KOPT-K1 (cell line): Measurements from ENCODE around the gene ARHGAP23.

ENCODE experiments used
- H3K27ac ChIP-seq: fragments of 200-600 bp; sonication (generic); 2 replicates; pipeline ENCODE4 v1.5.1; 2016; ENCODE audit warnings: antibody characterized with exemption, mild to moderate bottlenecking, low read depth, low read length; ENCODE audit not compliant: poor library complexity, severe bottlenecking
- H3K36me3 ChIP-seq: fragments of 200-600 bp; sonication (generic); 2 replicates; pipeline ENCODE4 v1.5.1; 2017; ENCODE audit warnings: antibody characterized with exemption, mild to moderate bottlenecking, low read length, moderate library complexity; ENCODE audit not compliant: insufficient read depth
- H3K9me3 ChIP-seq: fragments of 200-600 bp; sonication (generic); 2 replicates; pipeline ENCODE4 v1.5.1; 2017; ENCODE audit warnings: antibody characterized with exemption, low read length, mild to moderate bottlenecking; ENCODE audit not compliant: insufficient read depth, poor library complexity, severe bottlenecking

The ARHGAP23 gene

DNA sequence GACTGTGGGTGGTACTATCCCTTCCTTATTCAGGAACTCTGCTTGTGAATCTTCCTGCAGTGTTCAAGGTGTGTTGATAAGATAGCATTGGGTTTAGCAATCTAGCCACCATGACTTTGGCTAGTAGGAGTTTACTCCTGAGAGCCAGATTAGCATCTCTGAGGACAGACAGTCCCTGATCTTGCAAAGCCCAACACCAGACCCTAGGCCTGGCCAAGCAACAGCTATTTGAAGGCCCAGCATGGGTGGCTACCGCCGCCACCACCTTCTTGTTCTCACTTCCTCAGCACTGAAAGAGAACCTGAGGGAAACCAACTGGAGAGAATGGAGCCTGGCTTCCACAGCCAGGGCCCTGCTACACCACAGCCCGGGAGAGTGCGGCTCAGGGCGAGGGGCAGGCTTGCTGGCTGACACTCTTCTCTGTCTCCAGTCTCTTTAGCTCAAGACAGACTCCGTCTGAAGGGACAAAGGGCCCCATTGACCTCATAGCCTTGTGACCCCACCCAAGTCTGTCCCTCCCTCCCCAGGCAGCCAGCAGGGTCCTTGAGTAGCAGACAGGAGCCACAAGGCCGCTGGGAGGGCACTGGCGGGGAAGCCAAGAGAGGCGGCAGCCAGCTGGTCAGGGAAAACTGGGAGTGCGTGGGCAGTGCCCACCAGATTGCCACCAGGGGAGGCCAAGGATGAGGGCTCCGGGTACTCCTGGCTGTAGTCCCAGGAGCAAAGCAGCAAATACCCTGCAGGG, 10.9 kb upstream of the ARHGAP23 start:
- Histone ChIP-seq H3K9me3 (no peaks in the 10 kb centered on the region), H3K27ac (peak overlapping the region; percentile 33), H3K36me3 (no peaks in the 10 kb centered on the region)

DNA sequence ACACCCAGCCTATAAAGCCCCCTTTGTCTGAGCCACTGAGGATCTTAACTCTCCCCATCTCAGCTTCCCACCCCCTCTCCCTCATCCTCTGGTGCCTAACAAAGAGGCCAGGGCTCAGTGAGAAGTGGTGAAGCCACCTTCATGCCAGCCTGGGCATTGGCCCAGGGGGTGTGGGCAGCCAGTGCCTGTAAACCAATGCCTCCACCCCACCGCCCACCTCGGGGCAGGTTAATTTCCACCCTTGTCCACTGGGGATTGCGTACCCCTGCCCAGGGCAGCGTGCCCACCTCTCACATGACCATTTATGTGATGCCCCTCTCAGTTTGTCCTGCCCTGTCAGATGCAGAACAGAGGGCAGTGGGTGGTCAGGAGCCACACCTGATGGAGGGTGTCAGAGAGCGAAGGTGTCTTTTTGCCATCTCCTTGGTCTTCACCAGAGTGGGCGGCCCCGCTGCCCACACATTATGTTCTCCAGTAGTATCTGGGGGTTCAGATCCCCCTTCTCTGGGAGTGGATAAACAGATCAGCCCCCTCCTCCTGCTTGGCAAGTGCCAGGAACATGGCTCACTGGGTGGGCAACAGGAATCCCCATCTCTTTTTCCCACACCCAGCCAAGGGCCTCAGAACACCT, 10.1 kb upstream of the ARHGAP23 start:
- H3K36me3 ChIP-seq = no peaks in the 10 kb centered on the region
- no peaks in the 10 kb centered on the region for H3K9me3 ChIP-seq
- H3K27ac ChIP-seq = no peak overlapping the region

DNA sequence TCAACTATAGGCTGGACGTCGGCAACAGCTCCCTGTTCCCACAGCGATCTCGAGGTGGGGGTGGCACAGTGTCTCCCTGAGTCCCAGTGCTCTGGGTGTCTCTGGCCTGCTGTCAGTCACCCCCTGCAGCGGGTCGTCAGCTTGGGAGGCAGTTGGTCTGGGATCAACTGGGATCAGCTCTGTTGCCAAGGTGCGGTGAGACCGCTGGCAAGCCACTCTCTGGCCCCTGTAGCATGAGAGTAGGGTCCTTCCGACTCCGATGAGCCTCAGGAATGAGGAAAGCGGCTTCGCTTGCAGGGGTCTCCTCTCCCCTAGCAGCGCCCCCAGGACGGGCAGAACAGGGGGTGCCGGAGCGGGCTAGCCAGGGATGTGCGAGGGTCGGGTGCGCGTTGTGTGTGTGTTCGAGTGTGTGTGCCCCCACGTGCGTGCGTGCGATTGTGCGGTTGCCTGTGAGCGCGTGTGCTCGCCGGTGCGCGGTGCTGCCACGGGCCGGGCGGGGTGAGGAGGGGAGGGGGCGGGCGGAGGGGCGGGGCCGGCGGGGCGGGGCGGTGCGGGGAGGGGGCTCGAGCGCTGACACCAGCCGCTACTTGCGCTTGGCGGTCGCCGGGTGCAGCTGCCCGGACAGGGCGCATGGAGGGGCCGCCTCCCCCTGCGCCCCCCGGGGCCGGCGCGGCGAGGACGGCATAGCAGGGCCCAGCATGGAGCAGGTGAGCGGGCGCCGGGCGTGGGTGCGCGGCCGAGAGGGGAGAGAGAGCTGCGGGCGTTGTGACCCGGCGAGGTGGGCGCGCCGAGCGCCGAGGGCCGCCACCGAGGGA, 9.4 kb upstream of the ARHGAP23 start:
- no peak overlapping the region for H3K27ac ChIP-seq
- H3K36me3 ChIP-seq = no peaks in the 10 kb centered on the region
- no peaks in the 10 kb centered on the region for H3K9me3 ChIP-seq

DNA sequence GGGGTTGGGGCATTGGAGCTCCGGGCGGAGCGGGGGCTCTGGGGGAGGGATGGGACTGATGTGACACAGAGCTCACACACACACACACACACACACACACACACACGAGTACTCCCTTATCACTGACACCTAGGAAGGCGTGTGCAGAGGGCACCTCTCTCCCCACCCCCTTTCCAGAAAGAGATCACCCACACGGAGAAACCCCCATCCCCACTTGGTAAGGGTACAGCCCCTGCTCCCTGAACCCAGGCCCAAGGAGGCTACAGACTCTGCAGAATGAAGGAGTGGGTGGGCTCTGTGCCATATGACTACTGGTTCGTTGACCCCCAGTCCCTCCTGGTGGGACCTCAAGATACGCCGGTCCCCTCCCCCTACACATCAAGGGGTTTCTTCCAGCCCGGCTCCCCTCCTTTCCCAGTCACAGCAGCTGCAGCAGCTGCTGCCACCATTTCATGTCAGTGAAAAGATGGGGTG, 8.7 kb upstream of the ARHGAP23 start:
- Histone ChIP-seq H3K27ac (no peak overlapping the region), H3K36me3 (no peaks in the 10 kb centered on the region), H3K9me3 (no peaks in the 10 kb centered on the region)

DNA sequence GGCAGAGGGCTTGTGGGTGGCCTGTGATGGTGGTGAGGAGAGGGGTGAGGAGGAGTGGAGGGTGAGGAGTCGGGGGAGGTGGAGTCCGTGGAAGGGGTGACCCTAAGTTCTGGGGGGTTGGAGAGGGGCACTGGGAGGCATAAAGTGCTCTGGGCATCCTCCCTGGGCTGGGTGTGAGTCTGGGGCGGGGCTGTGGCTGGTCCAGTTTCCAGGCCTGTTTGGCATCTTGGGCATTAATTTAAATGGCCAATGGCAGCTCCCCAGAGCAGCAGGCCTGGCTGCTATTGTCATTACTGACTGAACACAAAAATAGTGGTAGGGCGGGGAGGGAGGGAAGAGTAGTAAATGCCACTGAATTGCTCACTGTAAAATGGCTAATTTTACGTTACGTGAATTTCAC, 7.7 kb upstream of the ARHGAP23 start:
- Histone ChIP-seq H3K36me3 (no peaks in the 10 kb centered on the region), H3K27ac (no peak overlapping the region), H3K9me3 (no peaks in the 10 kb centered on the region)

DNA sequence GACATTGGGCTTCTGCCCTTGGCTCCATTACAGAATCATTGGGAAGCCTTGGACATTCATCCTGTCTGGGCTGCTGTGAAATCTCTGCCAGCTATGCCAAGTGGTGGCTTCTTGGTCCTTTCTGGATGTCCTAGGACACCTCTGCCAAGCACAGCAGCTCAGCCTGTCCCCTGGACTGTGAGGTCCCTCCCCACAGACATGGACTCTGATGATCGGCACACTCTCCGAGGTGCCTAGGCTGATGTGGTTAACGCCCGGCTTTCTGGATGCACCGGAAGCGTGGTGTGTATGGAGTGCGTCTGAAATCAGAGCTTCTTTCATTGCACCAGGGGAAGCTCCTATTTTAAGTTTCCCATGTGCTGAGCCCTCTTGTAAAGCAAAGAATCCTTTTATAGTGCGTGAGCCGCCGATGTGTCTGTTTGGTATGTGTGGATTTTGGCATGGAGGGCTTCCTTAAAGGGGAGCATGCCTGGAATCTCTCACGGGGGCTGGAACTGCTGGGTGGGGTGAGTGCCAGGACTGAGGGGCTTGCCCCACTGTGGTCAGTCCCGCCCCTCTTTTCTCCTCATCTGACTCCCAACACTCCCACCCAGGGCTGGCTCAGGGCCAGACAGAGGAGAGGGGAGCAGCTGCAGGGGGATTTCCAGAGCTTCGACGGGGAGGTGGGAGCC, 7.0 kb upstream of the ARHGAP23 start:
- no peaks in the 10 kb centered on the region for H3K36me3 ChIP-seq
- no peaks in the 10 kb centered on the region for H3K9me3 ChIP-seq
- H3K27ac ChIP-seq = no peak overlapping the region

DNA sequence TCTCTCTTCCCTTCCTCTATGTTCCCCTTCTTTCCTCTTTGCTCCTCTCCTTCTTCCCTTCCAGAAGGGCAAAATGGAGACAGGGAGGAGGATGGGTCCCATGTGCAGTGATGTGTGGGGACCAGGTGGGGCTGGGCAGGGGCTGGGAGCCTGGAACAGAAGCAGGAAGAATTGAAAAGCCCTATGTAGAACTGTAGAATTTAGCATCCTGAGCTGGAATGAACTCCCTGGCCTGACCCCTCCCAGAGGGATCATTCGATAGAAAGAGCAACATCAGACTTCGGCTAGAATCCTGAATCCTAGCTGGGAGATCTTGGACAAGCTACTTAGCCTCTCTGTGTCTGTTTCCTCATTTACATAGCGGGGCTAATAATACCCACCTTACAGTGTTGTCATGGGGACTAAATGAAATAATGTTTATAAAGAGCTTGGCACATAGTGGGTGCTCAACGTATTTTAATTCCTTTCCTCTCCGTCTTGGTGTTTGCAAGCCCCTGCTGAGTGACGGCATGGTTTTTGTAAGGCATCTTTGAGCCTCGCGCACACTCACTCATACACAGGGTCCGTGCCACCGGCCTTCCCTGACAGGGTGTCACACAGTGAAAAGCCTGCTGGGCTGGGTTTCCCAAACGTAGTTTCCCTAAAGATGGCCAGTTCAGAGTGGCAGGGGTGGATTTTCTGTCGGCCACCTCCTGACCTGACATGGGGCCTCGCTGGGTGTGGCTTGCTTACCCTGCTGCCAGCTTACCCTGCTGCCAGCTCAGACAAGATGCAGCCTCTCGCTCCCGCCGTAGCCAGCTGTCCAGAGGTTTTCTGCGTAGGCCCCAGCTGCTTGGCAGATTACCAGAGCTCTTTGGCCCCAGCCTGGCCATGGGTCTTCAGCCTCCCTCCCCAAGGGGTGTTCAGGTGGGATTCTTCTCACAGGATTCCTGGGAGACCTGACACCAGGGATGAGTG, 6.1 kb upstream of the ARHGAP23 start:
- no peaks in the 10 kb centered on the region for H3K9me3 ChIP-seq
- H3K36me3 ChIP-seq = no peaks in the 10 kb centered on the region
- no peak overlapping the region for H3K27ac ChIP-seq

DNA sequence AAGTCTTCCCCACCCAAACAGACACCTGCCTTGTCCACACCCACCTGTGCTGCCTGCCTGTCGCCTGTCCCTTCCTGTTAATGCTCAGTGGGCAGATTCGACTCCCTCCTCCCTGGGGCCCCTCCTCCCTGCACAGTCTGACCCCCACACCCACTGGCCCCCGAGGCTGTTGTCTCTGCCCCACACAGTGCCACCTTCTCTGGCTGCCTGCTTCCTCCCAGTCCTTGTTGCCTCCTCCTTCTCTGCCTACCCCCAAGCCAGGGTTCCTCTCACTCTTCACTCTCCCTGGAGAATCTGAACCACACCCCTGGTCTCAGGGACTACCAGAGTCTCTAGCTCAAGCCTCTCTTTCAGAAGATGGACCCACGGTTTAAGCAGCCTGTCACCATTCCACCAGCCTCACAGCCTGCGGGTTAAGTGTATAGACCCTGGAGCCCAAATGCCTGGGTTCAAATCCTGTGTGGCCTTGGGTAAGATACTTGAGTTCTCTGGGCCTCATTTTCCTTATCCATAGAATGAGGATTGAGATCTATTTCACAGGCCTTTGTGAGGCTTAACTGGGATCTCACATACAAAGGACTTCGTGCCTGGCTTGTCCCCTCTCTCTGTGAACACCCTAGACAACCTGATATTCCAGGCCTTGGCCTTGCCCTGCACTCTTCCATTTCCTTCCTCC, 3.8 kb upstream of the ARHGAP23 start:
- Histone ChIP-seq H3K9me3 (no peaks in the 10 kb centered on the region), H3K36me3 (no peaks in the 10 kb centered on the region), H3K27ac (no peak overlapping the region)

DNA sequence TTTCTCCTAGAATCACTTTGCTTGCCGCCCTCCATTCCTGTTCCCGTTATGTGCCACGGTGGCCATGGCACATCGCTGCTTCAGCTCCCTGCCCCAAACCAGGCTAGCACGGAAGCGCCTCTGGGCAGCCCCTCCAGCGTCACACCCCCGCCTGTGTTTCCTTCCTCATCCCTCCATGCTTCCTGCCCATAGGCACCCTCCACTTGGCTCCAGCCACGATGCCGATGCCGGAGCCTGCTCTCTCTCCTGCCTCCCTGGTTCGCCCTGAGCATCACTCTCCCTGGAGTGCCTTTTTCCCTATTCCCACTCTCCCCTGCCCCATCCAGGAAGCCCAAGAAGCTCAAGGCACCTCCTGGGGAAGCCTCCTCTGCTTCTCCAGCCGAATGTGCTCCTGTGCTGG, 3.2 kb upstream of the ARHGAP23 start:
- H3K9me3 ChIP-seq = no peaks in the 10 kb centered on the region
- H3K36me3 ChIP-seq = no peaks in the 10 kb centered on the region
- no peak overlapping the region for H3K27ac ChIP-seq

DNA sequence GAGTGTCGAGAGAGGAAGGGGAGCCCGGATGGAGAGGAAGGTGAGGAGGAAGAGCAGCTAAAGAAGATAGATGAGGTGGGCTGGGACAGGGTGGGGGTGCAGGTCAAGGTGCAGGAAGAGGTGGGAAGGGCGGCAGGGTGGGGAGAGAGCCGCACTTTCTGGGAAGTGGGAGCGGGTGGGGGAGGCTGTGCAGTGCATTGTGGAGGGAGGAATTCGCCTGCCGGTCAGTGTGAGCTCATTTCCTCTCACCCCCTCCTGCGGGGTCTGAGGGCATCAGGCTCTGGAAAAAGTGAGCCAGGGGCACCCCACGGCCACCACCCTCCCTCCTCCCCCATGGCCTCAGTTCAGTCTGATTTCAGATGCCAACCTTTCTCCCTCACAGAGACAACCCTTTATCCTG, 2.5 kb upstream of the ARHGAP23 start:
- H3K27ac ChIP-seq = no peak overlapping the region

DNA sequence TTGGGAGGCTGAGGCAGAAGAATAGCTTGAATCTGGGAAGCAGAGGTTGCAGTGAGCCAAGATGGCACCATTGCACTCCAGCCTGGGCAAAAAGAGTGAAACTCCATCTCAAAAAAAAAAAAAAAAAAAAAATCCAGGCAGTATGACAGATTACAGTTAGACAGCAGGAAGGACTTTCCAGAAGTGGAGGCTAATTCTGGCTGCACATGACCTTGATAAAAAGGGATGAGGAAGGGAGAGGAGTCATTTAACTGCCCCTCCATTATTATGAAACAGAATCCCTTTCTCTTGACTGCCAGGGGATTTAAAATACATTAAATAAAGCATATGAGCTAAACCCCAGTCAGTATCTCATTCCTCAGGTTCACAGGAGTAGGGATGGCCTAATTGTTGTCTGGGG, 1.8 kb upstream of the ARHGAP23 start:
- H3K27ac ChIP-seq = no peak overlapping the region
- H3K9me3 ChIP-seq = no peaks in the 10 kb centered on the region
- H3K36me3 ChIP-seq = no peaks in the 10 kb centered on the region

More for the DNA sequence above, 2.5 kb upstream of the ARHGAP23 start:
- Histone ChIP-seq H3K9me3 (no peaks in the 10 kb centered on the region), H3K36me3 (no peaks in the 10 kb centered on the region)

DNA sequence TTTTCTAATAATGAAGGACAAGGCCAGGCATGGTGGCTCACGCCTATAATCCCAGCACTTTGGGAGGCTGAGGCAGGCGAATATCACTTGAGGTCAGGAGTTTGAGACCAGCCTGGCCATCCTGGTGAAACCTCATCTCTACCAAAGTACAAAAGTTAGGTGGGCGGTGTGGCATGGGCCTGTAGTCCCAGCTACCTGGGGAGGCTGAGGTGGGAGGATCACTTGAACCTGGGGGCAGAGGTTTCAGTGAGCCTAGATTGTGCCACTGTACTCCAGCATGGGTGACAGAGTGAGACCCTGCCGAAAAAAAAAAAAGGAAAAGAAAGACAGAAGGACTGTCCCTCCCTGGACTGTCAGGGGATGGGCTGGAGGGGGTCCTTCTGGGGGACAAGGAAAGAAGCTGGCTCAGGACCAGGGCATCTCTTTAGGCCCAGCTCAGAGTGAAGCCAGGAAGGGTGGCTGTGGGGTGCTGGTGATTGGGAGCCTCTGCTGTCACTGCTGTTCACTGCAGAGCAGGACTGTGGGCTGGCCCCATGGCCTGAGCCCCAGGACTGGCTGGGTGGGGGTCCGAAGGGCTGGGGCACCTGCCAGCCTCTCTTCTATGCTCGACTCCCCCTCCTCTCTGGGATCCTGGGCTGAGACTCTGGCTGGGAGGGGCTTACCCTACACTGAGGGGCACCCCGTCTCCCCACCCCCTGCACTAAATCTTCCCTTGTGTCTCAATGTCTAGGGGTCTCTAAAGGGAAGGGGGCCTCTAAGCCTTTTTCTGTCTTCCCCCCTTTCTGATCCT, 909 bp upstream of the ARHGAP23 start:
- Histone ChIP-seq H3K27ac (peak overlapping the region; percentile 73), H3K9me3 (no peaks in the 10 kb centered on the region), H3K36me3 (no peaks in the 10 kb centered on the region)
